Ishikawa (cell line): ENCODE results near the gene SLC31A2.

Source experiments
- CEBPB ChIP-seq: IDR thresholded peaks from 2 replicates; pipeline ENCODE4 v1.6.1; 2012
- EGR1 ChIP-seq: IDR thresholded peaks from 2 replicates; pipeline ENCODE4 v1.6.1; 2012
- EP300 ChIP-seq: IDR thresholded peaks from 2 replicates; pipeline ENCODE4 v1.6.1; 2012; ENCODE audit warnings: borderline replicate concordance
- FOXM1 ChIP-seq: IDR thresholded peaks from 2 replicates; pipeline ENCODE4 v1.6.1; 2012; ENCODE audit warnings: low read depth, borderline replicate concordance
- NFIC ChIP-seq: IDR thresholded peaks from 2 replicates; pipeline ENCODE4 v1.6.1; 2012
- TAF1 ChIP-seq: IDR thresholded peaks from 2 replicates; pipeline ENCODE4 v1.6.1; 2012; ENCODE audit warnings: low read depth, mild to moderate bottlenecking
- YY1 ChIP-seq: IDR thresholded peaks from 2 replicates; pipeline ENCODE4 v1.6.1; 2012; ENCODE audit warnings: low read depth
- TF ChIP-seq, protein P1 (sequence below): IDR thresholded peaks from 2 replicates; pipeline ENCODE4 v1.6.1; 2012

GRCh38 chr9:113164536-113165300, 13.9 kb downstream of the SLC31A2 start:
- TF ChIP-seq TAF1, result no peak
- no peak for TF ChIP-seq NFIC
- TF ChIP-seq, protein P1, sequence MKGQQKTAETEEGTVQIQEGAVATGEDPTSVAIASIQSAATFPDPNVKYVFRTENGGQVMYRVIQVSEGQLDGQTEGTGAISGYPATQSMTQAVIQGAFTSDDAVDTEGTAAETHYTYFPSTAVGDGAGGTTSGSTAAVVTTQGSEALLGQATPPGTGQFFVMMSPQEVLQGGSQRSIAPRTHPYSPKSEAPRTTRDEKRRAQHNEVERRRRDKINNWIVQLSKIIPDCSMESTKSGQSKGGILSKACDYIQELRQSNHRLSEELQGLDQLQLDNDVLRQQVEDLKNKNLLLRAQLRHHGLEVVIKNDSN, result no peak
- no peak for TF ChIP-seq EP300
- TF ChIP-seq YY1, result no peak
- TF ChIP-seq CEBPB, result no peak
- no peak for TF ChIP-seq EGR1
- TF ChIP-seq FOXM1, result no peak
